ENCODE results near the gene ANKMY1.
A peak's percentile ranks its signal among the peaks of the same experiment; 100 is the strongest.

The ANKMY1 gene

GRCh38 chr2:240447934-240448333 is 109.9 kb downstream of the ANKMY1 start:
- no peak for DNase-seq (ENCODE audit: low read depth)

GRCh38 chr2:240447331-240447730 is 110.5 kb downstream of the ANKMY1 start:
- no peak for DNase-seq (ENCODE audit: low read depth)

GRCh38 chr2:240446664-240447175 is 111.1 kb downstream of the ANKMY1 start:
- DNase-seq (ENCODE audit: low read depth), result no peak

GRCh38 chr2:240445961-240446663 is 111.7 kb downstream of the ANKMY1 start:
- DNase-seq (ENCODE audit: low read depth), result no peak

- DNase-seq (ENCODE audit: low read depth), result no peak
These were observed 113.3 kb downstream of the ANKMY1 start for GRCh38 chr2:240444464-240444863.

- DNase-seq (ENCODE audit: low read depth), result peak; percentile 34
These were observed 113.9 kb downstream of the ANKMY1 start for GRCh38 chr2:240443891-240444301.

GRCh38 chr2:240442891-240443715 is 114.7 kb downstream of the ANKMY1 start:
- no peak for DNase-seq (ENCODE audit: low read depth)

- DNase-seq (ENCODE audit: low read depth), result no peak
These were observed 115.8 kb downstream of the ANKMY1 start for GRCh38 chr2:240441993-240442411.

- DNase-seq (ENCODE audit: low read depth), result no peak
These were observed 116.3 kb downstream of the ANKMY1 start for GRCh38 chr2:240441326-240441992.

- no peak for DNase-seq (ENCODE audit: low read depth)
These were observed 117.0 kb downstream of the ANKMY1 start for GRCh38 chr2:240440704-240441320.

- DNase-seq (ENCODE audit: low read depth), result no peak
These were observed 117.5 kb downstream of the ANKMY1 start for GRCh38 chr2:240440251-240440650.

GRCh38 chr2:240439698-240440151 is 118.1 kb downstream of the ANKMY1 start:
- no peak for DNase-seq (ENCODE audit: low read depth)

GRCh38 chr2:240438810-240439697 is 118.7 kb downstream of the ANKMY1 start:
- no peak for DNase-seq (ENCODE audit: low read depth)

- DNase-seq (ENCODE audit: low read depth), result peak; percentile 75
These were observed 119.7 kb downstream of the ANKMY1 start for GRCh38 chr2:240437861-240438809.

GRCh38 chr2:240437551-240437860 is 120.3 kb downstream of the ANKMY1 start:
- no peak for DNase-seq (ENCODE audit: low read depth)

- peak; percentile 41 for DNase-seq (ENCODE audit: low read depth)
These were observed 120.9 kb downstream of the ANKMY1 start for GRCh38 chr2:240436683-240437550.

GRCh38 chr2:240435948-240436682 is 121.7 kb downstream of the ANKMY1 start:
- DNase-seq (ENCODE audit: low read depth), result no peak

- peak; percentile 86 for DNase-seq (ENCODE audit: low read depth)
These were observed 122.3 kb downstream of the ANKMY1 start, which contains the start of gene GPC1 for GRCh38 chr2:240435457-240435947. Gene GPC1 (plus strand): TSS chr2:240435663. CDS start chr2:240435919, 256 bp downstream.
